ENCODE data around the gene APP.

The APP gene

DNA sequence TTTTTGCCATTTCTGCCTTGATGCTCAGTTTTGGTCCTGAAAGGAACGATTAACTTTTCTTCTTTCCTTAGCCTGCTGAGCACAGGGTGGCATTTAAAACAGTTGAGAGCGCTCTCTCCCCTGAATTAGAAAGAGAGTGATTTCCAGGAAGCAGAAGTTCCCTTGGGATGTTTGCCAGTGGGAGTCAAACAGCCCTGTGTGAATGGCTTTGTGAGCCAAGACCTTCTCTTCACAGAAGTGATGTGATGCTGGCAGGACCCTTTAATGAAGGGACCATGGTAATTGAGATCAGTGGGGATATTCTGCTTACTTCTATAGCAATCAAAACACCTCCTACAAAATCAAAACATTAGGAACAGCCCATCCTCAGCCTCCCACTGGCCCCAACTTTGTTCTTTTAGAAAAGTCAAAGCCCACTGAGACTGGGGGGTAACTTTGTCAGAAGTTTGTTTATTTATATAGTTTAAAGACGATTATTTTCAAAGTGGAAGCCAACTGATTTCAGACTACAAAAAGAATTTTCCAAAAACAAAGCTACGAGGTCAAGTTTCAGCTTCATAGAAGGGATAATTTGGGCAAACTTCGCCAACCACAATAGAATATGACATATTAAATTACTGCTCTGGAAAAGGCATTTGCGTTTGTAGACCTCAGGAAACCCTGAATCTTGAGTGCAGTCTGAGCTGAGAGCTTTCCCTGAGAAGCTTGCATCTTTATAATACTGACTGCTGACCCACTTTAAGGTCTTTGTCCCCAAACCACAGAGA, 313.1 kb downstream of the APP start:
- DNase-seq: no peak

DNA sequence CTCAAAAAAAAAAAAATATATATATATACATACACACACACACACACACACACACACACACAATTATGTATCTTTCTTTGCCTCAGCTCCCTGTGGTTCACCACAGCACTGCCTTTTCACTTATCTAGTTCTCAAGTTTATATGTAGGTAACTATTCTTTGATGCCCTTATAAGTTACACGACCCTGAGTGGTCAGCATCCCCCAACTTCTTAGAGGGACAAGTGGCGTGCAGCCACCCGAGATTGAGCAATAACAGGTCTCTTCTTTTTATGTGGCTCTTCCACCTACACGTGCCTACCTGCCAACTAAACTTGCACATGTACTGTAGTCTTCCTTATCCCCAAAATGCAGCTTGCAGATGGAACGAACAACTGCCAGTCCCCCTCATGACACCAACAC, 315.0 kb downstream of the APP start:
- no peak for DNase-seq

DNA sequence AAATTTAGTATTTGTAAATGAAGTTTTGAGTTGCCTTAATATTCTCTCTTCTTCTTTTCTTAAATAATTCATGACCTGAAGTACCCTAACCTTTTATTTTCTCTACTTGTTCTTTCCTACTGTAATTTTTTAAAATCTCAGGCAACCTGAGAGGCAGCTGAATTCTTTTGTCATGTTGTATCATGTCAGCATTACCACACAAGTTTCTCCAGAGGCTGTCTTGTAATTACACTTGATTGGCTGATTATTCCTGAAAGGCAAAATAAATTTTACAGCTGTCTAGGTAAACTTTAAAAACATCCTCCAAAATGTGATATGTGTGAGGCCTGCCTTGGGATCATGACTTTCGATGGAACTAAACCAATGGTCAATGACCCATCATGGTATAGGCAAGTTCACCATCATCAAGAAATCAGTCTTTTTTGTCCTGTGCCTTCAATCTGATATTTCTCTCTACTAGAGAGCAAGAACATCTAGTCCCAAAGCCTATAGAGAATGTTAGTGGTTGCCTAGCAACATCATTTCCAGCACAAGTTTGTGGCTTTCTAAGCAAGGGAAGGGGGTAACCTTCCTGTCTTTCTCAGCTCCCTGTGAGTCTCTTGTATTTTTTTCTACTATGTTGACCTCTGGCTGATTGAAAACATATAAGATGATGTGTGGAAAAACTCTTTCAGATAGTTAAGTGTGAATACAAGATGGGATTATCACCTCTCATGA, 320.3 kb downstream of the APP start:
- no peak for DNase-seq

DNA sequence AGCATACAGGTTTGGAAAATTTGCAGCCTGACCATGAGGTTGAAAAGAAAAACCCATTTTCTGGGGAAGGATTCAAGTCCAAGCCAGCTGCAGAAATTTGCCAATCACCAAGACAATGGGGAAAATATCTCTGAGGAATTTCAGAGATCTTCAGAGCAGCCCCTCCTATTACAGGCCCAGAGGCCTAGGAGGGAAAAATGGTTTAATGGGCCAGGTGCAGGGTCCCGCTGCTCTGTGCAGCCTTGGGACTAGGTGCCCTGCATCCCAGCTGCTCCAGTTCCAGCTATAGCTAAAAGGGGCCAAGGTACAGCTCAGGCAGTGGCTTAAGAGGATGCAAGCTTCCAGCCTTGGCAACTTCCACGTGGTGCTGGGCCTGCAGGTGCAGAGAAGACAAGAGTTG, 322.3 kb downstream of the APP start:
- no peak for DNase-seq

DNA sequence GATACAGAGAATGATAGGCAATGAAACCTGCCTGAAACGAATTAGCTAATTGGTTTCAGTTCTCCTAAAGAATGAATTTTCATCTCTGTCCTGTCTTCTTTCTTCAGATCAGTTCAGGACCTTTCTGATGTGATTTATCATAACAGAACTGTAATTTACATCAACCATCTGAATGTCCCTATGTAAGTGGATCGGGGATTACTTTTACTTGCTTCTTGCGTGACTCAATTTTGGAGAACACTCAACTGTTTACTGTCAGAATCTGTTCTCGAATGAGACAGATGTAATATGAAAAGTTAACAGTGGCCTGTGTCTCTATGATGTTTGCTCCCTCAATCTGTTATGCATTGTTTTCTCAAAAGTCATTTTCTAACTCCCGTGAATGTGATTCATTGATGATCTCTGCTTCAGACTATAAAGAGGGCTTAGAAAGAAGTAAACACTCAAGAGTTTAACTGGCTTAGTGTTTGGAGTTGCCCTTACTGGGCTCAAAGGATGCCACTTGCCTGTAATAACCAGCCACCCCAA, 324.8 kb downstream of the APP start:
- no peak for DNase-seq

DNA sequence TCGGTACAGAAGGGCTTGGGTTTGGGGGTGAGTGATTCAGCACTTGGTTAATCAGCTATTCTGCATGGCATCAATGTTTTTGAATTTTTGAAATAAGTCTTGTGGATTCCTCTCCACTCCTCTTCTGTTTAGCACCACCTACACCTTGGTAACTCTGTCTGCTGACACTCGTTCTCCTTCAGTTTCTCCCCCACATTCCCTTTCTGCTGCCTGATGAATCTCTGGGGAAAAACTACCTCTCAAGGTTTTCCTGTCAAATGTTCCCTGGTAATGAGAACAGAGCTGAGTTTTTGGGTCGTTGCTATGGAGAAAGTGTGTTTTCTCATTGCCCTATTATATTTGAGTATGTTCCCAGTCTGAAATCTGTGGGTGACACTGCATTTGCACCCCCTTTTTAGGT, 327.6 kb downstream of the APP start:
- no peak for DNase-seq

DNA sequence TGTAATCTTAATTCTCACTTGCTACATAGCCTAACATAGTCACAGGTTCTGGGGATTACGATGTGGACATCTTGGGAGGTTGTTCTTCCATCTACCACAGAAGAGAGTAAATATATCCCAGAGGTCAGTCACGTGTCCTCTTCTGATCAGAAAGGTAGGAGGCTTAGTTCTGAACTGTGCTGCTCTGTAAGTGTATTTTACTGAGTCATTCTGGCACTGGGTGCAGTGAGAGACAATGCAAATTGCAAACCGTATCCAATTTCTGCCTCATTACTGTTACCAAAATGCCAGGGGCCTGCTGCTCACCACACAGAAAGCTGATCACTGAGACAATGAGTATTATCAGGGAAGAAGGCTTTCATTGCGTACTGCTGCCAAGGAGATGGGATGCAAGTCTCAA, 331.8 kb downstream of the APP start:
- no peak for DNase-seq

DNA sequence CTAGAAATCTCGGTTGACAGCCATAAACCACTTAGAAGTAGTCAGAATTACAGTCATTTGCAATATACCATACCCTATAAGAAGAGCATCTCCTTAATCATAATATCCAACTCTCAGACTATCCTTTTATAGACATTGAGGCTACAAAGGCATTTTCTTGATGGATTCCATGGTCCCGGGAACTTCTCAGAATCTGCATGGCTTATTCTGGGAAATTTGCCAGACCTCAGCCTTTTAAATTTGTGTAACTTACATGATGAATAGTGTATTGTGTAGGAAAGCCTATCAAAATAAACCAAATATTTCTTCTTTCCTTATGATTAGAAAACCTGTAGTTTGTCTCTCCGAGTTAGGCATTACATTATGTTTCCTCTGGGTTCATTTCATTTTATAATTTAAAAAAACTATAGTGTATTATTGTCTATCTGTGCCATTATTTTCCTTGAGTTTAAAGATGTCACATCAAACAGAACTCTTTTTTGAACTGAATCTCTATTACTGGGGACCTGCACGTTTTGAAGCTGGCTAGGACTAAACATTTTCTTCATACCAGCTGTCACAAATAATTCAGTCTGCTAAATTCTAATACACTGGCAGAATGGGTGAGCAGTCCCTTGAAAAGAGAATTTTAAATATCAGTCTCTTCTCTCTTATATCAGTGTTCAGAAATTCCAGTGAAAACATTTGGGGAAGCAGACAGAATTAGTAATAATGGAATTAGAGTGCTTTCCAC, 332.9 kb downstream of the APP start:
- no peak for DNase-seq

DNA sequence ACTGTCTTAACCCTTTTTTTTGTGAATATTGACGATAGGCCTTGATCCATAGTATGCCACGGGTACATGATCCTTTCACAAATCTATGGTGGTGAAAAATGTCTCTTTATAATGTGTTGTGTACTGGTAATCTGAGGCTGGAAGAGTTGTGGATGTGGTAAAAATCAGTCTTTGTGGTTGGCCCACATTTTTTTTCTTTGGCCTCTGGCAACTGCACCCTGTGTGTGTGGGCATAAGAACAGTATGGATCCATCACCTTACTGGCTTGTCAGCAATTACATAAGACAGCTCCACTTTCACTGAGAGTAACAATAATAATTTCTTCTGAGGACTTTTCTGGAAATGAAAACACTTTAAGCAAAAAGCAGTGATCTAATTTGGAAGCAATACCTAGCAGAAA, 334.2 kb downstream of the APP start:
- no peak for DNase-seq

DNA sequence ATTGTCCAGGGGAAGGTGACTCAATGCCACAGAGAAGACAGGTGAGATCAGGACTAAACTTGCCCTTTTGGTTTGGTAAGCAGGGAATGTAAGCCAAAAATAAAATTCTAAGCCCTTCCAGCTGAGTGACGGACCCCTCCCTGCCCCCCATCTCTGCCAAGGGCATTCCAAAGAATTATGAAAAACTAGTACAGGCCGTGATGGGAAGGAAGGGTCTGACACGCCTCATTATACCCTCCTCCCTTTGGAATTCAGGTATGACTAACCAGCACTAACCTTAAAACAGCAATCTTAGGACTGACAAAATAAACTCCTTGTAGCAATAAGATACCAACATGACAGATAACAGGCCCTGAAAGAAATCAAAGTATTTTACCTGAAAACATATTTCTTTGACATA, 336.2 kb downstream of the APP start:
- DNase-seq: no peak

DNA sequence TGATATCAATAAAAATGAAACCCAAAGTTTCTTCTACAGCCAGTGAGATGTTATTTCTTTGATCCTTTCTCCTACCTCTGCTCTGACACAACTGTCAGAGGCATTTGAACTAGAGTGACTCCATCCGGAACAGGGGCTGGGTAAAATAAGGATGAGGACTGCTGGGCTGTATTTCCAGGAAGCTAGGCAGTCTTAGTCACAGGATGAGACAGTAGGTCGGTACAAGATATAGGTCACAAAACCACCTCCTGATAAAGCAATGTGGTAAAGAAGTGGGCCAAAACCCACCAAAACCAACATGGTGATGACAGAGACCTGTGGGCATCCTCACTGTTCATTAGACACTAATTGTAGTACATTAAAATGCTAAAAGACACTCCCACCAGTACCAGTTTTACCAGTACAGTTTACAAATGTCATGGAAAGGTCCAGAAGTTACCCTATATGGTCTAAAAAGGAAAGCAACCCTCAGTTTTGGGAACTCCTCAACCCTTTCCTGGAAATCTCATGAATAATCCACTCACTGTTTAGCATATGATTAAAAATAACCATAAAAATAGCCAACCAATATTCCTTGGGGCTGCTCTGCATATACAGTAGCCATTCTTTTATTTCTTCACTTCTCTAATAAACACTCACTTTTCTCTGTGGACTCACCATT, 339.1 kb downstream of the APP start:
- DNase-seq: no peak
